Lung (tissue), 12 donors: ENCODE measurements around the gene ASPHD1. TPM values are rescaled to one million over a fixed set of nuclear protein-coding genes. Genes with fewer than 3 reads are reported as not detected.

Source experiments
- ATAC-seq: fragments of 200-7000 bp; cut with Tn5 transposase; one replicate; pipeline ENCODE4 v1.9.1; 2020; ENCODE audit warnings: moderate number of reproducible peaks; ENCODE audit not compliant: insufficient read depth, low FRiP score
- DNase-seq, 3 donors: peaks; one replicate each; pipeline ENCODE4 v3.0.0-alpha.2; 2013 to 2017
- H3K27ac ChIP-seq, 2 donors: one replicate each; pipeline ENCODE4 v1.5.1; 2013; ENCODE audit warnings: mild to moderate bottlenecking in 2 of 2, moderate library complexity in 2 of 2, control low read depth in 1 of 2, inconsistent platforms in 1 of 2, low read depth in 1 of 2, low read length in 1 of 2
- H3K27me3 ChIP-seq, 3 donors: one replicate each; pipeline ENCODE4 v1.5.1; 2013; ENCODE audit warnings: low read length in 2 of 3; ENCODE audit not compliant: control insufficient read depth in 3 of 3, insufficient read depth in 3 of 3
- H3K36me3 ChIP-seq, 4 donors: one replicate each; pipeline ENCODE4 v1.5.1; 2013; ENCODE audit warnings: low read length in 4 of 4, mild to moderate bottlenecking in 1 of 4, moderate library complexity in 1 of 4; ENCODE audit not compliant: control insufficient read depth in 4 of 4, insufficient read depth in 4 of 4
- H3K4me1 ChIP-seq, 5 donors: one replicate each; pipeline ENCODE4 v1.5.1; 2013; ENCODE audit warnings: low read length in 5 of 5, mild to moderate bottlenecking in 2 of 5, moderate library complexity in 1 of 5; ENCODE audit not compliant: control insufficient read depth in 5 of 5, insufficient read depth in 5 of 5
- H3K4me3 ChIP-seq: one replicate; pipeline ENCODE4 v1.5.1; 2013; ENCODE audit warnings: mild to moderate bottlenecking, control low read depth, moderate library complexity
- H3K9ac ChIP-seq, 2 donors: one replicate each; pipeline ENCODE4 v1.5.1; 2013; ENCODE audit warnings: low read length in 2 of 2, control low read depth in 1 of 2; ENCODE audit not compliant: insufficient read depth in 1 of 2
- H3K9me3 ChIP-seq, 4 donors: one replicate each; pipeline ENCODE4 v1.5.1; 2013; ENCODE audit warnings: low read length in 3 of 4, mild to moderate bottlenecking in 1 of 4, moderate library complexity in 1 of 4; ENCODE audit not compliant: control insufficient read depth in 4 of 4, insufficient read depth in 3 of 4
- CTCF ChIP-seq: IDR thresholded peaks from 2 replicates; pipeline ENCODE4 v1.5.1; 2012; ENCODE audit warnings: mild to moderate bottlenecking; ENCODE audit errors: control extremely low read depth, extremely low read depth
- WGBS, 2 donors: extraction: QIAGEN DNeasy Blood & Tissue Kit; methylation state at CpG; one replicate each; pipeline ENCODE4 v1.1.7; 2013; 5-methylcytosine and 5-hydroxymethylcytosine counted together
- polyA plus RNA-seq, 2 donors: library from polyadenylated mRNA; stranded (reverse); fragments of 200-250 nt; gene quantifications; one replicate each; pipeline ENCODE4 v1.2.1, GENCODE V29; 2013
- total RNA-seq, 2 donors: library from RNA; depleted of rRNA in 1 of 2; stranded (reverse); fragments of >200 nt in 1 of 2; gene quantifications; one replicate each; pipeline ENCODE4 v1.2.1, GENCODE V29; 2014 to 2021
- donor health status: control.
- donor health status: control.
- donor health status: Bipolar disorder and iron deficiency.
- donor health status: healthy.
- donor health status: DM: yes; HTN: yes; CAD: no.

The ASPHD1 gene
- total and polyA plus RNA-seq, 4 donors, result 0.34 to 4.3 (median 3.7) TPM

- Histone ChIP-seq H3K9me3 (peaks cover 0 to 2% (median 0%) of the 10 kb centered on the region in 4 donors), H3K9ac (no peak overlapping the region), H3K4me1 (peaks cover 0 to 2% (median 0%) of the 10 kb centered on the region in 5 donors), H3K27ac (no peak overlapping the region), H3K36me3 (no peaks in the 10 kb centered on the region), H3K27me3 (no peaks in the 10 kb centered on the region), H3K4me3 (no peak overlapping the region)
- DNase-seq (no peak), ATAC-seq (no peak)
- 73 to 85% methylated on average over 4 of the region's 4 CpGs for WGBS, 2 donors
- no peak for TF ChIP-seq CTCF
Observed at GRCh38 chr16:29940656-29941055, 40.4 kb downstream of the ASPHD1 start.

- Histone ChIP-seq H3K27me3 (no peaks in the 10 kb centered on the region), H3K4me1 (peaks cover 0 to 2% (median 0%) of the 10 kb centered on the region in 5 donors), H3K9ac (no peak overlapping the region), H3K9me3 (peaks cover 0 to 2% (median 0%) of the 10 kb centered on the region in 4 donors), H3K4me3 (no peak overlapping the region), H3K36me3 (no peaks in the 10 kb centered on the region), H3K27ac (peak overlapping the region in 1 of 2 donors; percentile 43)
- DNase-seq (peak; percentile 43 to 61 (median 44)), ATAC-seq (peak; percentile 93)
- WGBS, 2 donors, result 68 to 79% methylated on average over 11 of the region's 11 CpGs
- no peak for TF ChIP-seq CTCF
Observed at GRCh38 chr16:29943846-29944799, 43.8 kb downstream of the ASPHD1 start.

- 84 to 88% methylated on average over 2 of the region's 2 CpGs for WGBS, 2 donors
- Histone ChIP-seq H3K9ac (no peak overlapping the region), H3K36me3 (no peaks in the 10 kb centered on the region), H3K27me3 (no peaks in the 10 kb centered on the region), H3K9me3 (no peaks in the 10 kb centered on the region), H3K4me1 (peaks cover 0 to under 1% (median 0%) of the 10 kb centered on the region in 5 donors), H3K4me3 (no peak overlapping the region), H3K27ac (no peak overlapping the region)
- no peak for DNase-seq
- ATAC-seq, result no peak
- no peak for TF ChIP-seq CTCF
Observed at GRCh38 chr16:29947897-29948296, 47.6 kb downstream of the ASPHD1 start.
